WTC11 (cell line): ENCODE results near the gene CLDN6.

Experiments used
- CBFB ChIP-seq: sonication (generic); formaldehyde crosslinking; IDR thresholded peaks from 2 replicates; pipeline ENCODE4 v1.8.1; 2022; ENCODE audit warnings: mild to moderate bottlenecking, low read depth, missing genetic modification reagents
- CTCF ChIP-seq: fragments of 200-600 bp; IDR thresholded peaks from 2 replicates; pipeline ENCODE4 v1.8.0; 2022; ENCODE audit warnings: antibody characterized with exemption
- TF ChIP-seq, protein P1 (sequence below): sonication (generic); formaldehyde crosslinking; IDR thresholded peaks from 2 replicates; pipeline ENCODE4 v1.8.1; 2023; ENCODE audit warnings: mild to moderate bottlenecking, missing genetic modification reagents, moderate library complexity

- TF ChIP-seq, protein P1, sequence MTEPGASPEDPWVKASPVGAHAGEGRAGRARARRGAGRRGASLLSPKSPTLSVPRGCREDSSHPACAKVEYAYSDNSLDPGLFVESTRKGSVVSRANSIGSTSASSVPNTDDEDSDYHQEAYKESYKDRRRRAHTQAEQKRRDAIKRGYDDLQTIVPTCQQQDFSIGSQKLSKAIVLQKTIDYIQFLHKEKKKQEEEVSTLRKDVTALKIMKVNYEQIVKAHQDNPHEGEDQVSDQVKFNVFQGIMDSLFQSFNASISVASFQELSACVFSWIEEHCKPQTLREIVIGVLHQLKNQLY (CRISPR knock-in tag): no peak
- TF ChIP-seq CTCF (no peak), CBFB (CRISPR knock-in tag) (no peak)
Measured at GRCh38 chr16:3012828-3013420, 5.1 kb downstream of the CLDN6 start, which contains the start of gene CLDN9.
